Cortex of kidney (tissue), 1 donor: ENCODE data around the gene TRPM2.

ENCODE experiments used
- DNase-seq: peaks from one replicate; lab custom pipeline; 2025; lab: John Stamatoyannopoulos, UW

Gene TRPM2

DNA sequence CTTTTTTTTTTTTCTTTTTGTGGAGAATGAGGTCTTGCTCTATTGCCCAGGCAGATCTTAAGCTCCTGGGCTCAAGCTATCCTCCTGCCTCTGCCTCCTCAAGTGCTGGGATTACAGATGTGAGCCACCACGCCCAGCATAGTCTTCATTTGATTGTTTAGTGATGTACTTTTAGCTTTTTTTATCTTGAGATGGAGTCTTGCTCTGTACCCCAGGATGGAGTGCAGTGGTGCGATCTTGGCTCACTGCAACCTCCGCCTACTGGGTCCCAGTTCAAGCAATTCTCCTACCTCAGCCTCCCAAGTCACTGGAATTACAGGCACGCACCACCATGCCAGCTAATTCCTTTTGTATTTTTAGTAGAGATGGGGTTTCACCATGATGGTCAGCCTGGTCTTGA lies 77.9 kb downstream of the TRPM2 start:
- no peak for DNase-seq

DNA sequence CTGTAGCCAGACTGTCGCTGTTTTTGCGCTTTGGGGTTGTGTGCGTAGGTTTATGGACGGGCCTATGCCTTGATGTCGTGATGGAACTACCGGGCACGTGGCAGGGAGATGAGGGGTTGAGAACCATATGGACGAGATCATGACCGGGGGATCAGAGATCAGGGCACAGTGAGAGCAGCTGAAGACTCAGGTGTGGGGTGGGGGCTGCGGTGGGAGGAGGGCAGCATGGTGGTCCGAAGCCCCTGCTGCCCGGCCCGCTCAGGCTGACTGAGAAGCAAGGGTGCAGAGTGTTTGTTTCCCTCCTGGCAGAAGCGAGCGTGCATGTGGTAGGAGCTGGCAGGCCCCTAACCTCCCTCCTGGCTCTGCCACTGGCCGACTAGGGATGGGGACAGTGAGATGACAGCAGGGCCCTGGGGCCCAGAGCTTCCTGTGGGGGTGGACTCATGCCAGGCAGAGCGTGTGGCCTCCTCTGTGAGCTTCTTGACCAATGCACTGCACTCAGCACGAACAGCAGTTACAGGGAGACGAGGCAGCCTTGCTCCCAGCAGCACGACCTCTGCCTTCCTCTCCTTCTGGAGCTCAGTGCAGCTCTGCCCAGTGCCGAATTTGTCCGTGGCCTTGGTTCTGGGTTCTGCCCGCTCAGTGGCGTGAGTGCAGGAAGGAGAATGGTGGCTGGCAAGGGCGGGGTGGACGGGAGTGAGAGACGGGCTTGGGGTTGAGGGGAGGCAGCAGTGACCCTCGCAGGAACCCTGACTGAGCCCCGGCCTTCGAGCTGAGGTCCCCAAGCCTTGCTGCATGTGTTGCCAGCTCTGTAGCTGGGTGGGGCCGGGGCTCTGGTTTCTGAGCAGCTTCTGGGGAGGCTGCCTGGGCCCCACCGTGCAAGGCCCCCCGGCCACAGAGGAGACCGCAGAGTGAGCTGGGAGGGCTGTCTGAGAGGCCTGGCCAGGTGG lies 79.7 kb downstream of the TRPM2 start:
- DNase-seq = no peak

DNA sequence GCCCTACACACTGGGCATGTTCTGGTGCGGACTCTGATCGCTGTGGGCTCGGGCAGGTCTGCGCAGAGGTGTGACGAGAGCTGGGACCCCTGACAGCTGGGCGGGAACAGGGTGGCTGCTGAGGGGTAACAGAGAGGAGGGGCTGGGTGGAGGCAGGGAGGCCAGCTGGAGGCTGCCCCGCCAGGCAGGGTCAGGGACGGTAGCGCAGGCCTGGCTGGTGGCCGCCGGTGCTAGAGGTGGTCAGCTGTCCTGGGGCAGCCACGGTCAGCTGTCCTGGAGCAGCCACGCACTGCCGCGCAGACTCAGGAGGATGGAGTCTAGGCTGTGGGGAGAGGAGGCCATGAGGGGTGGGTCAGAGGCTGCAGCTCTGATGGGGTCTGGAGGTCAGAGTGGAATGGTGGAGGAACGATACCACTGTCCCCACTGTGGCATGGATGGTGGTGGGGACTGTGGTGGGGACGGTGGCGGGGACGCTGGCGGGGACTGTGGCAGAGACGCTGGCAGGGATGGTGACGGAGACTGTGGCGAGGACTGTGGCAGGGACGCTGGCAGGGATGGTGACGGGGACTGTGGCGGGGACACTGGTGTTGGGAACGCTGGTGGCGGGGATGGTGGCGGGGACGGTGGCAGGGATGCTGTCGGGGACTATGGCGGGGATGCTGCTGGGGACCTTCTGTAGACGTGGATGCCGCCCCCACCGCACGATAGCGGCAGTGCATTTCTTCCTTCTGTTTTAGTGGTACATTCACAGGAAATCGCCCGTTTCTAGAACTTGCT lies 80.6 kb downstream of the TRPM2 start:
- DNase-seq = no peak

DNA sequence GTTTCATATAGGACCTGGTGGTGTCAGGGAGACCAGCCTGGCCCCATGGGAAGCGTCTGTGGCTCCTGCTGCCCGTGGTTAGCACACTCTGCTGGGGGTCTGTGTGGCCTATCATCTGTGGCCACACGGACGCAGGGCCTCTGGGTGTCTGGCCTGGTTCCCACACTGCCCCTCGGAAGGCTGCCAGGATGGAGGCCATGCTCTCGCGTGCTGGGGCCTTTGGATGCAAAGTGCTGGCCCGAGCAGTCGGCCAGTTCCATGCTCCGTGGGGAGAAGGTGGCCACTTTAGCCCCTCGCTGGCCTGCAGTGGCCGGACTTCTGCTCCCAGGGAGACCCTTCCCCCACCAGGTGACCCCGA lies 81.1 kb downstream of the TRPM2 start:
- DNase-seq = no peak

DNA sequence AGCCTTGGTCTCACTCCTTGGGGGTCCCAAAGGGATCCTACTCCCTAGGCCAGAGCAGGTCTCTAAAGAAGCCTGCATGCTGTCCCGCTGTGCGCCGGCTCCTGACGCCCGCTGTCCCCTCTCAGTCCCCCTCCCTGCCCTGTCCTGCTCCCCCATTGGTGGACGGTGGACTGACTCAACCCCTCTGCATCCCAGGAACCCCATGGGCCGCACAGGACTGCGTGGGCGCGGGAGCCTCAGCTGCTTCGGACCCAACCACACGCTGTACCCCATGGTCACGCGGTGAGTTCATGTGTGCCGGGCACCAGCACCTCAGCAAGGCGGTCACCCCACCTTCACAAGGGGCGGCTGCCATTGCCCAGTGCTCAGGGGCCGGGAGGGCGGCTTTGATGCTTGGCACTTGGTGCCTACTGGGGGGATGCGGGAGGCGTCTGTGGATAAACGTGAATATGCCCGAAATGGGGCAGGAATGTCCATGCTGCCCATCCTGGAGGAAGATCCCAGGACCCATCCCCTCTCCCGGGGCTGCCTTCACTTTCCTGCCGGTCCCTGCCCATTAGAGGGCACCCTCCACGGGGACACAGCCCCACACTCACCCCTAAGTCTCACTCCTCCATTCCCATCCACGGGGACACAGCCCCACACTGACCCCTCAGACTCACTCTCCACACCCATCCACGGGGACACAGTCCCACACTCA lies 81.7 kb downstream of the TRPM2 start:
- no peak for DNase-seq

DNA sequence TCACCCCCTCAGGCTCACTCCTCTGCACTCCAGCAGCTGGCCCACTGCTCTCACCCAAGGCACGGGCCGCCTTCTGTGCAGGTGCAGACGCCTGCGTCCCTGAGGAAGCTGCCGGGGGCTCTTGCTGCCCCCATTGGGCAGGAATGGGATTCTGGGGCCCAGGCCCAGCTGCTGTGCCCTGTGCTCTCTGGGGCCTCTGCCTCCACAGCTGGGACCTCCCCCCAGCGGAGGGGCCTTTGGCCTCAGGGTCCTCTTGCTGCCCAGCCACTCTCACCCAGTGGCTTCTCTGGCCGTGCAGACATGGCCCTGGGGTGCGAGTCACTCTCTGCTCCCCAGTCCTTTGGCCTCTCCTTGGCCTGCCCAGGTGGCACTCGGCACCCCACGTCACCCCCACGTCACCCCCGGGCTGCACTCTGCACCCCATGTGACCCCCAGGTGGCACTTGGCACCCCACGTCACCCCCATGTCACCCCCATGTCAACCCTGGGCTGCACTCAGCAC lies 82.7 kb downstream of the TRPM2 start:
- no peak for DNase-seq

DNA sequence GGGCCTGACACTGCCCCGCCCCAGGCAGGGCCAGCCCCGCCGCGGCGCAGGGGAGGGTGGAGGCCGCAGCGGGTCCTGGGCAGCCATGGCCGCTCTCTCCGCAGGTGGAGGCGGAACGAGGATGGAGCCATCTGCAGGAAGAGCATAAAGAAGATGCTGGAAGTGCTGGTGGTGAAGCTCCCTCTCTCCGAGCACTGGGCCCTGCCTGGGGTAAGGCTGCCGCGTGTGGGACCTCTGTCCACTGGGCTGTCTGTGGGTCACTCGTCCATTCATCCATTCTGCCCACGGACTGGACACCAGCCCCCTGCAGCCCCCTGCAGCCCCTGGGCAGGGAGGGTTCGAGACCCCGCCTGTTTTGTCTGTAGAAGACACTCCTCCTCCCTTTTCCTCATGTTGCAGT lies 83.5 kb downstream of the TRPM2 start:
- DNase-seq = no peak

DNA sequence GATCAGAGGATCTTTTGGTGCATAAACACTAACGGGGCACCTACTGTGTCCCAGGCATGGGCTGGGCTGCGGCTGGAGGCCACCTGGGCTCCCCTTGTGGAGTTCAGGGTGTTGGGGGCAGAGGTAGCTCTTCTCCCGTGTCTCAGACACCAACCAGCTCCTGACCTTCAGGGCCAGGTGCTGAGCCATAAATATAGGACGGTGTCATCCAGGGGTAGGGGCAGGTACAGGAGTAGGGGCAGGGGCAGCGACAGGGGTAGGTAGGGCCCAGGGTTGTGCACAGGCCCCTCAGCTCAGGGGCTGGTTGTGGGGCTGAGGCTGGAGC lies 83.9 kb downstream of the TRPM2 start:
- DNase-seq = no peak

DNA sequence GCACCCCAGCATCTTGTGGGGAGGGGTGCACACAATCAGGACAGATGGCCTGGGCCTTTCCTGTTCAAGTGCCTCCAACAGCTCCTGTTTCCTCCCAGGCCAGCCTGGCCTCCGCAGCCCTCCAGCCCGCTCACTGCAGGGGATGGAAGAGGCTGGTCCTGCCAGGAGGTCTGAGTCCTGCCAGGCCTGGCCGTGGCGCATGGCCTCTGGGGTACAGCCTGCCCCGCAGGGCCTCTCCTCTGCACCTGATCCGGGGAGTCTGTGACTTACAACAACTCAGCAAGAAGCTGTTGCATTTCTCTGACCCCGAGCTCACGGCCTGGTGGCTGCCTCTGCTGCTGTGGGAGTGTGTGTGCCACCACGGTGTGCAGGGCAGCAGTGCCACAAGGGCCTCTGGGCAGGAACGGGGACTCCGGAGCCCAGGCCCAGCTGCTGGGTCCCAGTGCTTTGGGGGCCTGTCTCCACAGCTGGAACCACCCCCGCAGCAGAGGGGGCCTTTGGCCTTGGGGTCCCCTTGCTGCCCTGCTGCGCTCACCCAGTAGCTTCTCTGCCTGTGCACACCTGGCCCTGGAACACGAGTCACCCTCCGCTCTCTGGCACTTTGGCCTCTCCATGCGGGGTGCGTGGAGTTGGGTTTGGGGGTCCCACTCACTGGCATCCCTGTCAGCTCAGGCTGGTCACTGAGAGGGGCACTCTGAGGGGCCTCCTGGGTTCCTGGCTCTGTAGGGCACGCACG lies 84.4 kb downstream of the TRPM2 start:
- DNase-seq = no peak

DNA sequence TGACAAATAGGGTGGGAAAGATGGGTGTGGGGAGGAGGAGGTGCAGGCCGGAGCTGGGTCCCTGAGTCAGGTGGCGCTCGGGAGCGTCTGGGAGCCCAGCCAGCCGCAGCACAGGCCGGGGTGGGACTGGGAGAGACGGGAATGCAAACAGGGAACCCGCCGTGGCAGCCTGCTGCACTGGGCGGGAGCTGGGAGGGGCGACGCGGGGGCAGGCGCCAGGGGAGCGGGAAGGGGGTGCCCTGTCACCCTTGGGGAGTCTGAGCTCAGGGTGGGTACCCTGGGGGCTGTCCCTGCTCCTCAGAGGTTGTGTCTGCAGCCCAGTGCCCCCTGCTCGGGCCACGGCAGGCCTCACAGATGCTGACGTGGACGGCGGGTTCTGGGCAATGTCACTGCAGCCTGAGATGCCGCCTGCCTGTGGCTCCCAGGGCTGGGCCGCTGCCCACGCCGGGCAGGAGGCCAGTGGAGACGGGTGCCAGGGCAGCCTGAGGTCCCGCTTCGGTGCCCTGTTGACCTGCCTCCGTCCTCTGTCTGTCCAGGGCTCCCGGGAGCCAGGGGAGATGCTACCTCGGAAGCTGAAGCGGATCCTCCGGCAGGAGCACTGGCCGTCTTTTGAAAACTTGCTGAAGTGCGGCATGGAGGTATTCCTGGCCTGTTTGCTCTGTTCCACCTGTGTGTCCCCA lies 85.2 kb downstream of the TRPM2 start:
- no peak for DNase-seq

DNA sequence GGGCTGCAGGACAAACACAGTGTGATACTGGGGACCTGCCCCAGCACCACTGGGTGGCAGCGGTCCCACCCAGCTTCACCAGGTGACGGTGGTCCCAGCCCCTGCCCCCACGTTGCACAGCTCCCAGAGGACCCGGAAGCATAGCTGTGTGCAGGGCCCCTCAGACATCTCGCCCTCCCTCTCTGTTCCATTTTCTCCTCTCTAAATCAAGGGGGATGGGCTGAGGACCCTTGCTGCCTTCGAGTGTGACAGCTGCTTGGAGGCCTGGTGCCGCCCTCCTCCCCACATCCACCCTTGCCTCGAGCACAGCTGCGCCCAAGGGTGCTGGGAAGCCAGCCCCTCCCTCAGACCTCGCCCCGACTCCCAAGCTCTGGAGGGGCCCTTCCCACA lies 85.8 kb downstream of the TRPM2 start:
- DNase-seq = no peak

DNA sequence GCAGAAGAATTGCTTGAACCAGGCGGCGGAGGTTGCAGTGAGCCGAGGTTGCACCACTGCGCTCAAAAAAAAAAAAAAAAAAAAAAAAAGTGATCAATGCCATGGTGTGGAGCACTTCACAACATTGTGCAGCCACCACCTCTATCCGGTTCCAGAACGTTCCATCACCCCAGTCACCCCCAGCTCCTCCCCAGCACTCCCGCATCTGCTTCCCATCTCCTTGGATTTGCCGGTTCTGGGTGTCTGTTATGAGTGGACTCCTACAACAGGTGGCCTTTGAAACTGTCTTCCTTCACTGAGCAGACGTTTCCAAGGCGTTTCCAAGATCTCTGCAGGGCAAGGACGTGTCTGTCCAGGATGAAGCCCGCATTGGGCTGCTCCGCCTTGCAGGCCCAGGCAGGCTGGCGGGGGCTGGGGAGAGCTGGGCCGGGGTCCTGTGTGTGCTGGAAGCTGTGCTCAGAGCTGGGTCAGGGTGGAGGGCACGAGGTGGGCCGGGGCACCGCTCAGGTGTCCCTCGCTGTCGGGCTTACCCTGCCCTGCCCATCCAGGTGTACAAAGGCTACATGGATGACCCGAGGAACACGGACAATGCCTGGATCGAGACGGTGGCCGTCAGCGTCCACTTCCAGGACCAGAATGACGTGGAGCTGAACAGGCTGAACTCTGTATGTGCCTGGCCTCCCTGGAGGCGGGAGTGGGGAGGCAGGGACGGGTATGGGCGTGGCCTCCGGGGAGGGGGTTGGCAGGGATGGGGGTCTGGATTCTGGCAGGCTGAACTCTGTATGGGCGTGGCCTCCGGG lies 87.0 kb downstream of the TRPM2 start:
- no peak for DNase-seq

DNA sequence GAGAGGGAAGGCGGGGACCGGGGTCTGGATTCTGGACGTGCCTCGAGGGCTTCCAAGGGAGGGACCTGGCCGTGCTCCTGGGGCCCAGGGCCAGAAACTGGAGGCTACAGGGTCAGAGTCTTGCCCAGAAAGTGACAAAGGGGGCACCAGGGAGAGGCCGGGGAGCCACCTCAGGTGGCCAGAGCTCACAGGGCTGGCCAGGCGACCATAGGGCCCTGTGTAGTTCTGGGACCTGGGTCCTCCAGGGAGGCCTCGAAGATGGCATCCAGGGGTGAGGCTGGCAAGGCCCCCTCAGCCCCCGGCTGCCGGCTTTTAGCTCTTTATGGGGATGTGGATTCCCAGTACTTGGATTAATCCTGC lies 87.6 kb downstream of the TRPM2 start:
- no peak for DNase-seq

DNA sequence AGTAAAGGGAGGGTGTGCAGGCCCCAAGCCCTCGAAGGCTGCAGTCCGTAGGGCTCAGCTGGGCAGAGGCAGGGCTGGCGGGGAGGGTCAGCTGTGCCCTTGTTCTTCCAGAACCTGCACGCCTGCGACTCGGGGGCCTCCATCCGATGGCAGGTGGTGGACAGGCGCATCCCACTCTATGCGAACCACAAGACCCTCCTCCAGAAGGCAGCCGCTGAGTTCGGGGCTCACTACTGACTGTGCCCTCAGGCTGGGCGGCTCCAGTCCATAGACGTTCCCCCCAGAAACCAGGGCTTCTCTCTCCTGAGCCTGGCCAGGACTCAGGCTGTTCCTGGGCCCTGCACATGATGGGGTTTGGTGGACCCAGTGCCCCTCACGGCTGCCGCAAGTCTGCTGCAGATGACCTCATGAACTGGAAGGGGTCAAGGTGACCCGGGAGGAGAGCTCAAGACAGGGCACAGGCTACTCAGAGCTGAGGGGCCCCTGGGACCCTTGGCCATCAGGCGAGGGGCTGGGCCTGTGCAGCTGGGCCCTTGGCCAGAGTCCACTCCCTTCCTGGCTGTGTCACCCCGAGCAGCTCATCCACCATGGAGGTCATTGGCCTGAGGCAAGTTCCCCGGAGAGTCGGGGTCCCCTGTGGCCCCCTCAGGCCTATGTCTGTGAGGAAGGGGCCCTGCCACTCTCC lies 88.3 kb downstream of the TRPM2 start:
- no peak for DNase-seq

DNA sequence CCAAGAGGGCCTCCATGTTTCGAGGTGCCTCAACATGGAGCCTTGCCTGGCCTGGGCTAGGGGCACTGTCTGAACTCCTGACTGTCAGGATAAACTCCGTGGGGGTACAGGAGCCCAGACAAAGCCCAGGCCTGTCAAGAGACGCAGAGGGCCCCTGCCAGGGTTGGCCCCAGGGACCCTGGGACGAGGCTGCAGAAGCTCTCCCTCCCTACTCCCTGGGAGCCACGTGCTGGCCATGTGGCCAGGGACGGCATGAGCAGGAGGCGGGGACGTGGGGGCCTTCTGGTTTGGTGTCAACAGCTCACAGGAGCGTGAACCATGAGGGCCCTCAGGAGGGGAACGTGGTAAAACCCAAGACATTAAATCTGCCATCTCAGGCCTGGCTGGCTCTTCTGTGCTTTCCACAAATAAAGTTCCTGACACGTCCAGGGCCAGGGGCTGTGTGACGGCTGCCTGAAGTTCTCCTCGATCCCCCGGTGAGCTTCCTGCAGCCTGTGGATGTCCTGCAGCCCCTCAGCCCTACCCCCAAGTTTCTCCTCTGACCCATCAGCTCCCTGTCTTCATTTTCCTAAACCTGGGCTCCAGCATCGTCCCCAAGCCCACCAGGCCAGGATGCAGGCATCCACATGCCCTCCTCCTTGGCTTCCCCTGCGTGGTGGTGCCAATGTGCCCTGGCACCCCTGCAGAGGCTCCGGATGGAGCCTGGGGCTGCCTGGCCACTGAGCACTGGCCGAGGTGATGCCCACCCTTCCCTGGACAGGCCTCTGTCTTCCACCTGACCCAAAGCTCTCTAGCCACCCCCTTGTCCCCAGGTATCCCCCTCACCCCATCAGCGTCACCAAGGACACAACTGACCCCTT lies 89.1 kb downstream of the TRPM2 start:
- DNase-seq = no peak

DNA sequence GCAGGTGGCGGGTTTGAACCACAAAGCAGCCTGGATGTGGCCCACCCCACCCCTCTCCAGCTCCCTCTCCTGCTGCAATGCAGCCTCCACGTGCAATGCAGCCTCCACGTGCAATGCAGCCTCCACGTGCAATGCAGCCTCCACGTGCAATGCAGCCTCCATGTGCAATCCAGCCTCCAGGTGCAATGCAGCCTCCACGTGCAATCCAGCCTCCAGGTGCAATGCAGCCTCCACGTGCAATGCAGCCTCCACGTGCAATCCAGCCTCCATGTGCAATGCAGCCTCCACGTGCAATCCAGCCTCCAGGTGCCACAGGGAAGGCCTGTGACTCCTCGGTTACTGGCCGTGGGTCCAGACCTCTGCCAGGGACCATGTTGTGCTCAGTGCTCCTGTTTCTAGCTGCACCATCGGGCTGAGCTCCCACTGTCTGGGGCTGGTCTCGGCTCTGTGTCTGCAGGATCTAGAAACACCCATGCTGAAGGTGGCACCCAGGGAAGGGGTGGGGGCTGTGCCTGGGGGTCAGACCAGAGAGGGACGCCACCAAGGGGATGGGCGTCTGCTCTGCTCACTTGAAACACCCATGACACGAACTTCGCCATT lies 90.0 kb downstream of the TRPM2 start:
- DNase-seq = no peak

DNA sequence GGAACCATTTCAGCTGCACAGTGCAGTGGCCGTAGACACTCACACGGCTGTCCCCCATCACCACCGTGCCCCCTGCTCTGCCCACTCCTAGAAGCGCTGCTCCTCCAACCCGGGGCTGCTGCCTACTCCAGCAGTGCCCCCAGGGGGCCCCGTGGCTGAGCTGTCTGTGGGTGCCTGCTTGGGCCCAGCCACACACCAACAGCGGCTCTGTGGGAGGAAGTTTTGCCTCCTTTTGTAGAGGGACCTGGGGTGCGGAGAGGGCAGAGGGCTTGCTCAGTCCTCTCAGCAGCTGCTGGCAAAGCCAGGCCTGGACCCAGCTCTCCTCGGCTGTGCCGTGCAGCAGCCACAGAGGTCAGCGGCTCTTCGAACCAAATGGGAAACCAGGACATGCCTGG lies 90.5 kb downstream of the TRPM2 start:
- DNase-seq = no peak

DNA sequence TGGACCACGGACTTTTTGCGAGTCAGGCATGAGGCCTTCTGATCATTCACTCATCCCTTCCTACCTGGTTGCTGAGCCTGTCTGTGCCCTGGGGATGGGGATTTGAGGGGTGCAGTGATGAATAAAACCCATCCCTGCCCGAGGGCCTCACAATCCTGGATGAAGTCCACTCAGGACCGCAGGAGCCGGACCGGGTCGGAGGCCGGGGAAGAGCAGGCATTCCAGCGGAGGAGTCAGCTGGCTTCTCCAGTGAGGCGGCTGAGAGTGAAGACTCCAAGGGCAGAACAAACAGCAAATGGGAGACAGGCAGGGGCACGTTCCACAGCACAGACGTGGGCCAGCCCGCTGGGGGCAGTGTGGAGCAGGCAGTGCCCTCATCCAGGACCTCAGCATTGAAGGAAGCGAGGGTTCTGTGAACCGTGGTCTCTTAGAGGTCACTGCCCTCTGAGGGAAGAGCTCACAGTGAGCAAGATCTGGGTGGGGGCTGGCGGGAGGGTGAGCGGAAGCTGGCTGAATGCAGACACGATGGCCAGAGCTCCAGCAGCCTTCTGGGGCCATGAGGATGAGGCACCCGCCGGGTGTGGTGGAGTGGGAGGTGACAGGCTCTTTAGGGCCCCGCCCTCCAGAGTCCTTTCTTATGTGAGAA lies 91.0 kb downstream of the TRPM2 start:
- DNase-seq = no peak
